GM21737 (cell line): ENCODE data around the gene CAPN11.
"Not testable (repeated sequence)": the region's sequence is repeated elsewhere in the genome, so short reads cannot be mapped to it uniquely, and the experiment has no call there.

ENCODE experiments used
- ATAC-seq: cut with Tn5 transposase; IDR thresholded peaks from one replicate; pipeline ENCODE4 v1.9.1; 2021; ENCODE audit warnings: mild to moderate bottlenecking, moderate library complexity; ENCODE audit not compliant: unreplicated experiment

The CAPN11 gene

DNA sequence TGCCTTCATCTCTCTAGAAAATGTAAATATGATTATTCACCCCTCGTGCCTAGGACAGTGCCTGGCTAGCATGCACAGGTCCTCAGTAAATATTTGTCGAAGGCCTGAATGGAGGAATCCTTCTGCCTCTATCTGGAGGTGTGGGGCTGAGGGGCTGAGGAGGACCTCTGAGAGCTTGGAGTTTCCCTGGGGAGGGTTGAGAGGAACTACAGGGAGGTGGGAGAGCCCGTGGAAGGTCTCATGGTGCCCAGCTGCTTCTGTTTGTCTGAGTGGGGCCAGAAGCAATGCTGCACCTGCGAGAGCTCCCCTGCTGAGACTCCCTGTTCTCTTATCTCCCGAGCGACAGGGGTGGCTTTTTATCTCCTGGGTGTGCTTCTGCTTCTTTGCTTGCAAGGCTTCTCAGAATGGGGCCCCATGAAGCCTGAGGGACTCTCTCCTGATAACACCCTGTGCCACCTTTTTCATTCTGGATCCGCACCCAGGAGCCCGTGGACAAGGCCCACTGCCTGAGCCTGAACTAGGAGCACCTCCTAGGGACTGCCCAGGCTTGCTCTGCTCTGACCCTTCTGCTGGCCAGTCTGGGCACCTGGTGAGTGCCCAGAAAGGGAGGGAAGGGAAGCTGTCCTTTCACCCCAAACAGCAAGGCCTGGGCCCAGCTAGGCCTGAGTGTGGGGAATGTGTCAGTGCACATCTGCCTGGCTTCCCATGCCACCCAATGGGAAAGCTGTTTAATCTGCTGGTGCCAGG is 67.1 kb downstream of the CAPN11 start:
- ATAC-seq: no peak

DNA sequence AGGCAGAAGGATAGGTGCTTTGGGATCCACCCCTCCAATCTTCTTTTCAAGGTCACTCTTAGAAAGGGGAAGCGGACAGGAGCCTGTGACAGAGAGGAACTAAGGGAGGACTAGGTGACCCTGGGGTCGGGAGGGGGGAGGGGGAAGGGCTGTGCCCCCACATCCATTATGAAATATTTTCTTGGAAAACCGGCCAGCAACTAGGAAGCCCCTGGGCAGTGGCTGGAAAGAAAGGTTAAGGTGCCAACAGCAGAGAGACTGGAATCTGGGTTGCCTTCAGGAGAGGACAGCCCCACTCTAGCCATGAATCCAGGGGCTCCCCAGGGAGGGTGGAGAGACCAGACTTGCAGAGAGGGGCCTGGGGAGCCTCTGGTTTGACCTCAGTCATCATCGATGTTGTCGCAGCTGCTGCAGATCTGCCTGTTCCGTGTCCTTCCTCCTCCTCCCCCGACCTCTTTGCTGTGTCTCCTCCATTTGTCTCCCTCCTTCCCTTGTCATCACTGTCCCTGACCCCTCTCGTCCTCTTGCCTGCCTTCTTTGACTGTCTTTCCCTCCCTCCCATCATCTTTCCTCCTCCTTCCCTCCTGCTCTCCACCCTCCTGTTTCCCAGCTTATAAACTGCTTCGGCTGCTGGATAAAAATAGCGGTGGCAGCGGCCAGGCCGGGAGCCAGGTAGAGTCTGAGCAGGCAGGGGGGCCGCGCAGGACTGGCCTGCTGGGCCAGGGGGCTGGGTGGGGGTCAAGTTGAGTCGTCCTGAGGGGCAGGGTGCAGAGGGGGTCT is 67.9 kb downstream of the CAPN11 start:
- no peak for ATAC-seq

DNA sequence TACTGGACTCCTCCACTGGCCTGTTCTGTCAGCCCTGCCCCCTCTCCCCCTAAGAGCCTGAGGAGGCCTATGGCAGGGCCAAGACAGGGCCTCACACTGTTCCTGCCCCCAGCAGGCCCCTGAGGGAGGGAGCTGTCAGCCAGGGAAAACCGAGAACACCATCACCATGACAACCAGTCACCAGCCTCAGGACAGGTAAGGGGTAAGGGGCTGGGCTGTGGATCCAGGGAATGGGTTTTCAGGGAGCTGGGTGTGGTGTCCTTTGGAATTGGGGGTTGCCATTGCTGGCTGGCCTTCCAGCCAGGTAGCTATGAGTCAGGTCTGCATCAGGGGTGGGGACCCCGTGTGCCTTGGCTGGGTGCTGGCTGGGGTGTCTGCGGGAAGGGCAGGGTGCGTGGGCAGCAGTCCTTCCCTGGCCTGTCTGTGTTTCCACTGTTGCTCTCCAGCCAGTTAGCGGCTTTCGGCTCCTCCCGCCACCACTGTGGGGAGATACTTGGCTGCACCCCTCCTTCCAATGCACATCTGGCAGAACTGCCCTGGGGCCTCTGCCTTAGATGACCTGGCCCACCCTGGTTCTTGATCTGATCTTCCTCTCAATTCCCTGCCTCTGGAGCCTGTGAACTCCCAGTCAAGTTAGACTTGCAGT is 68.7 kb downstream of the CAPN11 start:
- ATAC-seq: no peak

DNA sequence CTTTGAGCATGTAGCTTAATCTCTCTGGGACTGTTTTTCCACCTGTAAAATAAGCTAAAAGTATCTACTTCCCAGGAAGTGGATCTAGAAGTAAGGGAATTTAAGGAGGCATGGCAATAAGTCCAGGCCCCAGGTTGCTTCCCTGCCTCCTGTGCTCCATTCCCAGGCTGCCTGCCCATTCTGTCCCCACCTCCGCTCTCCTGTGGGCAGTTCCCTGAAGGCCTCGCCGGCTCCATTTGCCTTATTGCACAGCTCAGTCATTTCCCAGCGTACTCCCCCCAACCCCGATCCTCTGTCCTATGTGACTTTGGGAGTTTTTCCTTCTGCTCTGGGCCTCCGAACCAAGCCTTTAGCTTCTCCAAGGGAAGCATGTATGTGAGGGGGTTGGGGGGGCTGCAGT is 69.4 kb downstream of the CAPN11 start:
- ATAC-seq: no peak

DNA sequence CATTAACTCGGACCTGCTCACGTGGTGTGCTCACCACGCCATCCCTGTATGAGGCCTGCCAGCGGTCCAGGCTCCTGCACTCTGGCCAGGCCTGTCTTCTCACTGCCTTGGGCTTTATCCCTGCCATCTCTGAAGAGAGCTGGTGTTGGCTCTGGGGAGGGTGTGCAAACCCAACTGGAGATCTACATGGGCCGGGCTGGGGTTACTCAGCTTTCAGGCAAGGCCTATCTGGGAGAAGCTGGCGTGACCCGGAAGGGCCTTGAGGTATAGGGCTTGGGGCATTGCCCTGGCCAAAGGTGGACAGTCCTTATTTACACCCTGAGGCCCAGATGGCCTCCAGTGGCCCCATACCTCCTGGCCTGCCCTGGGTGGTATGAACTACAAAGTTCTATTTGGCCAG is 69.8 kb downstream of the CAPN11 start:
- ATAC-seq: no peak

DNA sequence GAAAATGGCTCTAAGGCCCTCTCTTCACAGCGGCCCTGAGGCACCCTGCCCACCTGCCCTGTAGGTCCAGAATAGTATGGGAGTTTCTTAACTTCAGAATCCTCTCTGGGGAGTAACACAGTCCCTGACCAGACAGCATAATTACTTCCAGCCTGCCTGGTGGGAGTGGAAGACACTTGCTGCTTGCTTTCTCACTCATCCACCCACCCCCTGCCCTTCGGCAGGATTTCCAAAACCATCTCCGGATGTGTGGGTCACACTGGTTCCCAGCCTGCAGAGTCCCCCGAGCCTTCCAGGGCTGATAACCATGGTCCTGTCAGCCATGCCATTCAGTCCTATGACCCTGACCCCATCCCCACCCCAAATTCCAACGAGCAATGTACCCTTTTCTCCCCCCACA is 70.2 kb downstream of the CAPN11 start:
- no peak for ATAC-seq

DNA sequence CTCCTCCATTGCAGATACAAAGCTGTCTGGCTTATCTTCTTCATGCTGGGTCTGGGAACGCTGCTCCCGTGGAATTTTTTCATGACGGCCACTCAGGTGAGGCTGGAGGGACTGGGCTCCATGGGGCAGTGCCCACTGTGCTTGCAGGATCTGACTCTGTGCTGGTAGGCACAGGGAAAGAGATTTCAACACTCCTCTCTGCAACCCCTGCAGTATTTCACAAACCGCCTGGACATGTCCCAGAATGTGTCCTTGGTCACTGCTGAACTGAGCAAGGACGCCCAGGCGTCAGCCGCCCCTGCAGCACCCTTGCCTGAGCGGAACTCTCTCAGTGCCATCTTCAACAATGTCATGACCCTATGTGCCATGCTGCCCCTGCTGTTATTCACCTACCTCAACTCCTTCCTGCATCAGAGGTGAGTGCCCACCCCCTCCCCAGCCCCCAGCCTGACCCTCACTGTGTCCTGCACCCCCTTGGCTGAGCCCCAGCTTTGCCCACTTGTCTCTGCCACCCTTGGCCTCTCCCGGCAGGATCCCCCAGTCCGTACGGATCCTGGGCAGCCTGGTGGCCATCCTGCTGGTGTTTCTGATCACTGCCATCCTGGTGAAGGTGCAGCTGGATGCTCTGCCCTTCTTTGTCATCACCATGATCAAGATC is 70.9 kb downstream of the CAPN11 start:
- ATAC-seq: no peak

DNA sequence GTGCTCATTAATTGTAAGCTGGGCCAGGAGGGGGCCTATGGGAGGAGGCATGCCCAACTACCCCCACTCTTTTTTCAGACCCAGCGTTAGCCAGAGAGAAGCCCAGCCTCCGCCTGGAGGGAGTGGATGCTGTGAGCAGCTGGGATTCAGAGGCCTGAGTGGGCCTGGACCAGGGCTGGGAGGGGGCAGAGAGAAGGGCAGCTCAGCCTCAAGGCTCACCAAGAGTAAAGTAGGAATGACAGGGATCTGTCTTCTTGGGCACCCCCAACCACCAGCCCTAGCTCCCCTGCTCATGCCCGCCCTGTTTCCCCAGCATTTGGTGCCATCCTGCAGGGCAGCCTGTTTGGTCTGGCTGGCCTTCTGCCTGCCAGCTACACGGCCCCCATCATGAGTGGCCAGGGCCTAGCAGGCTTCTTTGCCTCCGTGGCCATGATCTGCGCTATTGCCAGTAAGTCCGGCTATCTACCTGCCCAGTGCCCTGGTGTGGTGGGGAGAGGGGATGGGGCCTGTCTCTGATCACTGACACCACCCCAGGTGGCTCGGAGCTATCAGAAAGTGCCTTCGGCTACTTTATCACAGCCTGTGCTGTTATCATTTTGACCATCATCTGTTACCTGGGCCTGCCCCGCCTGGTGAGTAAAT is 71.5 kb downstream of the CAPN11 start:
- no peak for ATAC-seq

DNA sequence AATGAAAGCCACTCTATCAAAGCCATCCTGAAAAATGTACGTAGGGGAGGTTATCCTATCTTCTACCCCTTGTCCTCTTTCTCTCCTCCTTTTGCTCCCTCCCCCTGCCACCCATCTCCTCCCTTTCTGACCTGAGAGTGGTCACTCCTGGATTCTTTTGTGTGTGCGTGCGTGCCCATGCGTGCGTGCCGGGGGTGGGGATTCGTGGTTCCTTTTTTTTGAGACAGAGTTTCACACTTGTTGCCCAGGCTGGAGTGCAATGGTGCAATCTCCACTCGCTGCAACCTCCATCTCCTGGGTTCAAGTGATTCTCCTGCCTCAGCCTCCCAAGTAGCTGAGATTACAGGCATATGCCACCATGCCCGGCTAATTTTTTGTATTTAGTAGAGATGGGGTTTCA is 72.8 kb downstream of the CAPN11 start:
- ATAC-seq: not testable (repeated sequence)

DNA sequence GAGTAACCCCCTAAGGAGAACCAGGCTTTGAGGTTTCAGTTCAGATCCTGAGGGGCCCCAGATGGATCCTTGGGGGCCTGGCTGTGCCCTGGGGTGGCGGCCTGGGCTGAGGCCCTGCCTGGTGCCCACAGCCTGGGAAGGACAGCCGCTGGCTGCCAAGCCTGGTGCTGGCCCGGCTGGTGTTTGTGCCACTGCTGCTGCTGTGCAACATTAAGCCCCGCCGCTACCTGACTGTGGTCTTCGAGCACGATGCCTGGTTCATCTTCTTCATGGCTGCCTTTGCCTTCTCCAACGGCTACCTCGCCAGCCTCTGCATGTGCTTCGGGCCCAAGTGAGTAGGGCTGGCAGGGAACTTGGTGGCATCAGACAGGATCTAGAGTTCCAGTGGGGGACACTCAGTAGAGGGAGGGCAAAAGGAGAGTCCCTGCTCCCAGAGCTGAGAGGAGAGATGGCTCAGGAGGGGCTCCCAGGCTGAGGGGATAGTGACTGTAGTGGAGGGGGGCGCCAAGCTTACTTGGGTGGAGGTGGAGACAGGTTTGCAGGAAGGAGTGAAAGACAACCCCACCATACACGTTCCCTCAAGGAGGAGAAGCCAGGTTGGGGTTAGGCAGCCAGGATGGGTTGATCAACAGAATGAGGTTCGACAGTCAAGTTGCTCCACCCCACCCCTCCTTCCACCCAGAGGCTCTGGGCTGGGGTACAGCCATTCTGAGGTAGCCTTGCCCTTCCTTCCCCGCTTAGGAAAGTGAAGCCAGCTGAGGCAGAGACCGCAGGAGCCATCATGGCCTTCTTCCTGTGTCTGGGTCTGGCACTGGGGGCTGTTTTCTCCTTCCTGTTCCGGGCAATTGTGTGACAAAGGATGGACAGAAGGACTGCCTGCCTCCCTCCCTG is 74.3 kb downstream of the CAPN11 start:
- ATAC-seq: no peak

DNA sequence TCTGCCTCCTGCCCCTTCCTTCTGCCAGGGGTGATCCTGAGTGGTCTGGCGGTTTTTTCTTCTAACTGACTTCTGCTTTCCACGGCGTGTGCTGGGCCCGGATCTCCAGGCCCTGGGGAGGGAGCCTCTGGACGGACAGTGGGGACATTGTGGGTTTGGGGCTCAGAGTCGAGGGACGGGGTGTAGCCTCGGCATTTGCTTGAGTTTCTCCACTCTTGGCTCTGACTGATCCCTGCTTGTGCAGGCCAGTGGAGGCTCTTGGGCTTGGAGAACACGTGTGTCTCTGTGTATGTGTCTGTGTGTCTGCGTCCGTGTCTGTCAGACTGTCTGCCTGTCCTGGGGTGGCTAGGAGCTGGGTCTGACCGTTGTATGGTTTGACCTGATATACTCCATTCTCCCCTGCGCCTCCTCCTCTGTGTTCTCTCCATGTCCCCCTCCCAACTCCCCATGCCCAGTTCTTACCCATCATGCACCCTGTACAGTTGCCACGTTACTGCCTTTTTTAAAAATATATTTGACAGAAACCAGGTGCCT is 75.0 kb downstream of the CAPN11 start:
- ATAC-seq: no peak
